Measurements from ENCODE around the gene S100A11.

DNA sequence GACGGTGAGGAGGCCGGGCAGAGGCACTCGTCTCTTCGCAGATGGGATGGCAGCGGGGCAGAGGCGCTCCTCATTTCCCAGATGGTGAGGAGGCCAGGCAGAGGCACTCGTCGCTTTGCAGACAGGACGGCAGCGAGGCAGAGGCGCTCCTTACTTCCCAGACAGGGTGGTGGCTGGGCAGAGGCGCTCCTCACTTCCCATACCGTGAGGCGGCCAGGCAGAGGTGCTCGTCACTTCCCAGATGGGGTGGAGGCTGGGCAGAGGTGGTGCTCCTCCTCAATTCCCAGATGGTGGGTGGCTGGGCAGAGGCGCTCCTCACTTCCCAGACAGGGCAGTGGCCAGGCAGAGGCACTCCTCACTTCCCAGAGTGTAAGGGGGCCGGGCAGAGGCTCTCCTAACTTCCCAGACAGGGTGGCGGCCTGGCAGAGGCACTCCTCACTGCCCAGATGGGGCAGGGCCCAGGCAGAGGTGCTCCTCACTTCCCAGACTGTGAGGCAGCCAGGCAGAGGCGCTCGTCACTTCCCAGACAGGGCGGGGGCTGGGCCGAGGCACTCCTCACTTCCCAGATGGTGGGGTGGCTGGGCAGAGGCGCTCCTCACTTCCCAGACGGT, 42.1 kb upstream of the S100A11 start:
- TF ChIP-seq, protein P1, sequence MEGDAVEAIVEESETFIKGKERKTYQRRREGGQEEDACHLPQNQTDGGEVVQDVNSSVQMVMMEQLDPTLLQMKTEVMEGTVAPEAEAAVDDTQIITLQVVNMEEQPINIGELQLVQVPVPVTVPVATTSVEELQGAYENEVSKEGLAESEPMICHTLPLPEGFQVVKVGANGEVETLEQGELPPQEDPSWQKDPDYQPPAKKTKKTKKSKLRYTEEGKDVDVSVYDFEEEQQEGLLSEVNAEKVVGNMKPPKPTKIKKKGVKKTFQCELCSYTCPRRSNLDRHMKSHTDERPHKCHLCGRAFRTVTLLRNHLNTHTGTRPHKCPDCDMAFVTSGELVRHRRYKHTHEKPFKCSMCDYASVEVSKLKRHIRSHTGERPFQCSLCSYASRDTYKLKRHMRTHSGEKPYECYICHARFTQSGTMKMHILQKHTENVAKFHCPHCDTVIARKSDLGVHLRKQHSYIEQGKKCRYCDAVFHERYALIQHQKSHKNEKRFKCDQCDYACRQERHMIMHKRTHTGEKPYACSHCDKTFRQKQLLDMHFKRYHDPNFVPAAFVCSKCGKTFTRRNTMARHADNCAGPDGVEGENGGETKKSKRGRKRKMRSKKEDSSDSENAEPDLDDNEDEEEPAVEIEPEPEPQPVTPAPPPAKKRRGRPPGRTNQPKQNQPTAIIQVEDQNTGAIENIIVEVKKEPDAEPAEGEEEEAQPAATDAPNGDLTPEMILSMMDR (conservative IDR thresholded peaks at IDR 0.05; ENCODE audit: low read depth, low read length): no peak
- no peak for TF ChIP-seq EZH2 (IDR thresholded peaks at IDR 0.05; ENCODE audit: low read length, unreplicated experiment)
